ENCODE data around the gene TNRC6C.

Gene TNRC6C

GRCh38 chr17:78133179-78133951, 174.9 kb downstream of the TNRC6C start:
- H2AK5ac ChIP-seq (ENCODE audit: low read depth, low read length), result peak overlapping the region; percentile 72
- peak overlapping the region; percentile 52 for H2BK120ac ChIP-seq (ENCODE audit: low read depth, low read length)
- H3K4me1 ChIP-seq (ENCODE audit: control insufficient read depth in 2 of 2, insufficient read depth in 1 of 2, low read depth in 1 of 2, low read length in 2 of 2), result peaks cover 6 to 14% of the 10 kb centered on the region in 2 donors
- H3K23ac ChIP-seq (ENCODE audit: low read depth, low read length, poor library complexity), result peak overlapping the region; percentile 98
- peak overlapping the region; percentile 80 for H3K18ac ChIP-seq (ENCODE audit: low read length)
- H3K4me2 ChIP-seq (ENCODE audit: insufficient read depth, low read length, poor library complexity, severe bottlenecking), result no peak overlapping the region
- H3K27ac ChIP-seq (replicated peaks; ENCODE audit: low read length), result no peak overlapping the region
- H2AFZ ChIP-seq (ENCODE audit: low read length), result no peak overlapping the region
- no peak overlapping the region for H3K4me3 ChIP-seq (ENCODE audit: low read length in 2 of 2)
- peaks cover 6 to 52% (median 28%) of the 10 kb centered on the region in 3 experiments for H3K27me3 ChIP-seq (ENCODE audit: control insufficient read depth in 3 of 3, insufficient read depth in 3 of 3, low read depth in 1 of 3, low read length in 3 of 3)
- no peak overlapping the region for H4K8ac ChIP-seq (ENCODE audit: low read depth, low read length)
- WGBS, 2 donors (ENCODE audit: extremely low coverage in 2 of 2, insufficient read length in 2 of 2, insufficient replicate concordance in 1 of 2), result no CpG with 5 or more reads among the region's 30 CpGs
- H3K79me1 ChIP-seq (ENCODE audit: low read depth, low read length), result peaks cover 6% of the 10 kb centered on the region
- H2BK5ac ChIP-seq (ENCODE audit: low read length), result peak overlapping the region; percentile 29
- H3K4ac ChIP-seq (ENCODE audit: low read length), result no peak overlapping the region
- H3K9ac ChIP-seq (ENCODE audit: low read depth, low read length, poor library complexity), result peak overlapping the region; percentile 32
- no peaks in the 10 kb centered on the region for H3K36me3 ChIP-seq (replicated peaks in 1 of 2; ENCODE audit: control insufficient read depth in 2 of 2, insufficient read depth in 2 of 2, low read length in 2 of 2)
- H4K91ac ChIP-seq (ENCODE audit: low read depth, low read length, poor library complexity), result peak overlapping the region; percentile 13
- H2BK15ac ChIP-seq (ENCODE audit: low read length), result peak overlapping the region; percentile 59
- no peak for DNase-seq (ENCODE audit: low spot score)
- H2BK12ac ChIP-seq (ENCODE audit: low read length), result peak overlapping the region; percentile 95
- H3K9me3 ChIP-seq (replicated peaks in 1 of 2; ENCODE audit: control insufficient read depth in 2 of 2, insufficient read depth in 1 of 2, low read depth in 1 of 2, low read length in 2 of 2), result peaks cover 0 to 4% of the 10 kb centered on the region in 2 donors
- H3K14ac ChIP-seq (ENCODE audit: low read length), result peak overlapping the region; percentile 25

- Histone ChIP-seq H3K27me3 (ENCODE audit: control insufficient read depth in 3 of 3, insufficient read depth in 3 of 3, low read depth in 1 of 3, low read length in 3 of 3) (peaks cover 6 to 50% (median 29%) of the 10 kb centered on the region in 3 experiments), H2BK120ac (ENCODE audit: low read depth, low read length) (no peak overlapping the region), H3K36me3 (replicated peaks in 1 of 2; ENCODE audit: control insufficient read depth in 2 of 2, insufficient read depth in 2 of 2, low read length in 2 of 2) (no peaks in the 10 kb centered on the region), H3K4me3 (ENCODE audit: low read length in 2 of 2) (peak overlapping the region in 1 of 2 donors; percentile 0), H3K79me1 (ENCODE audit: low read depth, low read length) (peaks cover 6% of the 10 kb centered on the region), H2BK5ac (ENCODE audit: low read length) (peak overlapping the region; percentile 71), H4K8ac (ENCODE audit: low read depth, low read length) (no peak overlapping the region), H2BK12ac (ENCODE audit: low read length) (peak overlapping the region; percentile 95), H2AFZ (ENCODE audit: low read length) (no peak overlapping the region), H3K4me2 (ENCODE audit: insufficient read depth, low read length, poor library complexity, severe bottlenecking) (no peak overlapping the region), H3K4ac (ENCODE audit: low read length) (no peak overlapping the region), H3K27ac (replicated peaks; ENCODE audit: low read length) (no peak overlapping the region), H2AK5ac (ENCODE audit: low read depth, low read length) (peak overlapping the region; percentile 72), H3K4me1 (ENCODE audit: control insufficient read depth in 2 of 2, insufficient read depth in 1 of 2, low read depth in 1 of 2, low read length in 2 of 2) (peaks cover 4 to 8% of the 10 kb centered on the region in 2 donors), H3K18ac (ENCODE audit: low read length) (peak overlapping the region; percentile 72), H3K23ac (ENCODE audit: low read depth, low read length, poor library complexity) (peak overlapping the region; percentile 98), H4K91ac (ENCODE audit: low read depth, low read length, poor library complexity) (peak overlapping the region; percentile 13), H2BK15ac (ENCODE audit: low read length) (no peak overlapping the region), H3K9ac (ENCODE audit: low read depth, low read length, poor library complexity) (peak overlapping the region; percentile 32), H3K14ac (ENCODE audit: low read length) (no peak overlapping the region), H3K9me3 (replicated peaks in 1 of 2; ENCODE audit: control insufficient read depth in 2 of 2, insufficient read depth in 1 of 2, low read depth in 1 of 2, low read length in 2 of 2) (peaks cover 0 to 4% of the 10 kb centered on the region in 2 donors)
- peak; percentile 54 for DNase-seq (ENCODE audit: low spot score)
- WGBS, 2 donors (ENCODE audit: extremely low coverage in 2 of 2, insufficient read length in 2 of 2, insufficient replicate concordance in 1 of 2), result no CpG with 5 or more reads among the region's 39 CpGs
These were observed 175.7 kb downstream of the TNRC6C start for GRCh38 chr17:78133971-78134898.

- no peaks in the 10 kb centered on the region for H3K36me3 ChIP-seq (replicated peaks in 1 of 2; ENCODE audit: control insufficient read depth in 2 of 2, insufficient read depth in 2 of 2, low read length in 2 of 2)
- H3K9me3 ChIP-seq (replicated peaks in 1 of 2; ENCODE audit: control insufficient read depth in 2 of 2, insufficient read depth in 1 of 2, low read depth in 1 of 2, low read length in 2 of 2), result peaks cover 0 to 4% of the 10 kb centered on the region in 2 donors
- peaks cover 6 to 43% (median 29%) of the 10 kb centered on the region in 3 experiments for H3K27me3 ChIP-seq (ENCODE audit: control insufficient read depth in 3 of 3, insufficient read depth in 3 of 3, low read depth in 1 of 3, low read length in 3 of 3)
- H2AK5ac ChIP-seq (ENCODE audit: low read depth, low read length), result peak overlapping the region; percentile 40
- H3K14ac ChIP-seq (ENCODE audit: low read length), result no peak overlapping the region
- H2BK120ac ChIP-seq (ENCODE audit: low read depth, low read length), result no peak overlapping the region
- no CpG with 5 or more reads among the region's 9 CpGs for WGBS, 2 donors (ENCODE audit: extremely low coverage in 2 of 2, insufficient read length in 2 of 2, insufficient replicate concordance in 1 of 2)
- no peak for DNase-seq (ENCODE audit: low spot score)
- H3K4me2 ChIP-seq (ENCODE audit: insufficient read depth, low read length, poor library complexity, severe bottlenecking), result no peak overlapping the region
- H3K79me1 ChIP-seq (ENCODE audit: low read depth, low read length), result peaks cover 6% of the 10 kb centered on the region
- peak overlapping the region; percentile 71 for H2BK5ac ChIP-seq (ENCODE audit: low read length)
- no peak overlapping the region for H2BK12ac ChIP-seq (ENCODE audit: low read length)
- no peak overlapping the region for H3K4ac ChIP-seq (ENCODE audit: low read length)
- H3K9ac ChIP-seq (ENCODE audit: low read depth, low read length, poor library complexity), result no peak overlapping the region
- H3K18ac ChIP-seq (ENCODE audit: low read length), result peak overlapping the region; percentile 17
- peak overlapping the region; percentile 25 for H3K23ac ChIP-seq (ENCODE audit: low read depth, low read length, poor library complexity)
- H3K27ac ChIP-seq (replicated peaks; ENCODE audit: low read length), result no peak overlapping the region
- H3K4me3 ChIP-seq (ENCODE audit: low read length in 2 of 2), result no peak overlapping the region
- no peak overlapping the region for H2AFZ ChIP-seq (ENCODE audit: low read length)
- no peak overlapping the region for H4K8ac ChIP-seq (ENCODE audit: low read depth, low read length)
- peak overlapping the region; percentile 75 for H2BK15ac ChIP-seq (ENCODE audit: low read length)
- peaks cover 2 to 8% of the 10 kb centered on the region in 2 donors for H3K4me1 ChIP-seq (ENCODE audit: control insufficient read depth in 2 of 2, insufficient read depth in 1 of 2, low read depth in 1 of 2, low read length in 2 of 2)
- no peak overlapping the region for H4K91ac ChIP-seq (ENCODE audit: low read depth, low read length, poor library complexity)
These were observed 176.4 kb downstream of the TNRC6C start for GRCh38 chr17:78134899-78135385.

All from neuronal stem cell (in vitro differentiated cells).